H9 (cell line): ENCODE measurements around the gene FBXO38. TPM values are rescaled to one million over a fixed set of nuclear protein-coding genes. Genes with fewer than 3 reads are reported as not detected.

Source experiments
- DNase-seq: peaks from one replicate; pipeline ENCODE4 v3.0.0-alpha.2; 2017
- H2AFZ ChIP-seq: one replicate; pipeline ENCODE4 v1.6.1; 2013; ENCODE audit warnings: mild to moderate bottlenecking, low read length, control low read depth, moderate library complexity
- H2AK5ac ChIP-seq: 2 replicates; pipeline ENCODE4 v1.6.1; 2013; ENCODE audit warnings: low read length, control low read depth, mixed read lengths; ENCODE audit not compliant: insufficient read length
- H2BK120ac ChIP-seq: one replicate; pipeline ENCODE4 v1.6.1; 2013; ENCODE audit warnings: low read depth, mild to moderate bottlenecking, low read length, control low read depth, inconsistent platforms; ENCODE audit not compliant: poor library complexity, severe bottlenecking
- H2BK12ac ChIP-seq: 2 replicates; pipeline ENCODE4 v1.6.1; 2013; ENCODE audit warnings: low read length, control low read depth, mixed read lengths, low read depth; ENCODE audit not compliant: insufficient read length
- H2BK15ac ChIP-seq: 2 replicates; pipeline ENCODE4 v1.6.1; 2013; ENCODE audit warnings: low read depth, low read length, control low read depth
- H2BK20ac ChIP-seq: one replicate; pipeline ENCODE4 v1.6.1; 2013; ENCODE audit warnings: low read depth, mild to moderate bottlenecking, low read length, control low read depth, inconsistent platforms; ENCODE audit not compliant: poor library complexity, severe bottlenecking
- H2BK5ac ChIP-seq: 2 replicates; pipeline ENCODE4 v1.6.1; 2013; ENCODE audit warnings: low read length, control low read depth, mixed read lengths; ENCODE audit not compliant: insufficient read length
- H3K14ac ChIP-seq: 2 replicates; pipeline ENCODE4 v1.6.1; 2013; ENCODE audit warnings: low read length, control low read depth; ENCODE audit not compliant: insufficient read depth
- H3K18ac ChIP-seq: 2 replicates; pipeline ENCODE4 v1.6.1; 2013; ENCODE audit warnings: low read depth, mild to moderate bottlenecking, mixed read lengths, low read length, control low read depth; ENCODE audit not compliant: insufficient read length
- H3K23ac ChIP-seq: 2 replicates; pipeline ENCODE4 v1.6.1; 2013; ENCODE audit warnings: low read length, control low read depth, mixed read lengths, low read depth; ENCODE audit not compliant: insufficient read length
- H3K23me2 ChIP-seq: 2 replicates; pipeline ENCODE4 v1.6.1; 2013; ENCODE audit warnings: low read depth, mild to moderate bottlenecking, mixed read lengths, low read length, control low read depth; ENCODE audit not compliant: insufficient read length, poor library complexity, severe bottlenecking
- H3K27ac ChIP-seq: 2 replicates; pipeline ENCODE4 v1.5.1; 2013; ENCODE audit warnings: low read length, control low read depth, mixed read lengths, low read depth; ENCODE audit not compliant: insufficient read length
- H3K27me3 ChIP-seq: 2 replicates; pipeline ENCODE4 v1.6.1; 2013; ENCODE audit warnings: low read length, control low read depth, inconsistent platforms; ENCODE audit not compliant: insufficient read depth
- H3K4ac ChIP-seq: 2 replicates; pipeline ENCODE4 v1.6.1; 2013; ENCODE audit warnings: low read depth, mild to moderate bottlenecking, control low read depth, inconsistent platforms, low read length, moderate library complexity
- H3K4me1 ChIP-seq: 2 replicates; pipeline ENCODE4 v1.6.1; 2013; ENCODE audit warnings: low read length, control low read depth, inconsistent platforms; ENCODE audit not compliant: insufficient read depth
- H3K4me2 ChIP-seq: 2 replicates; pipeline ENCODE4 v1.6.1; 2013; ENCODE audit warnings: low read length, control low read depth, mixed read lengths; ENCODE audit not compliant: insufficient read length, insufficient read depth
- H3K56ac ChIP-seq: 2 replicates; pipeline ENCODE4 v1.6.1; 2013; ENCODE audit warnings: low read depth, mild to moderate bottlenecking, mixed read lengths, low read length, control low read depth; ENCODE audit not compliant: insufficient read length
- H3K79me1 ChIP-seq: 2 replicates; pipeline ENCODE4 v1.6.1; 2013; ENCODE audit warnings: low read depth, mild to moderate bottlenecking, moderate library complexity, low read length, control low read depth, inconsistent platforms; ENCODE audit not compliant: insufficient read depth, poor library complexity, severe bottlenecking
- H3K79me2 ChIP-seq: 2 replicates; pipeline ENCODE4 v1.6.1; 2013; ENCODE audit warnings: low read length, control low read depth, inconsistent platforms; ENCODE audit not compliant: insufficient read depth
- H3K9ac ChIP-seq: 2 replicates; pipeline ENCODE4 v1.6.1; 2013; ENCODE audit warnings: low read length, control low read depth, mixed read lengths; ENCODE audit not compliant: insufficient read length; ENCODE audit errors: extremely low read depth
- H3K9me3 ChIP-seq: one replicate; pipeline ENCODE4 v1.6.1; 2013; ENCODE audit warnings: low read depth, low read length, inconsistent platforms; ENCODE audit not compliant: control insufficient read depth
- H3T11ph ChIP-seq: one replicate; pipeline ENCODE4 v1.6.1; 2013; ENCODE audit warnings: mild to moderate bottlenecking, low read length, control low read depth, inconsistent platforms
- H4K20me1 ChIP-seq: one replicate; pipeline ENCODE4 v1.6.1; 2013; ENCODE audit not compliant: control insufficient read depth, insufficient read length, insufficient read depth
- H4K5ac ChIP-seq: 2 replicates; pipeline ENCODE4 v1.6.1; 2013; ENCODE audit warnings: low read depth, mild to moderate bottlenecking, mixed read lengths, low read length, control low read depth; ENCODE audit not compliant: insufficient read length
- H4K8ac ChIP-seq: replicated peaks from 2 replicates; pipeline ENCODE4 v1.6.1; 2013; ENCODE audit warnings: low read length, control low read depth, mixed read lengths, low read depth; ENCODE audit not compliant: insufficient read length
- H4K91ac ChIP-seq: 2 replicates; pipeline ENCODE4 v1.6.1; 2013; ENCODE audit warnings: low read depth, mild to moderate bottlenecking, moderate library complexity, mixed read lengths, low read length, control low read depth; ENCODE audit not compliant: insufficient read length
- H3K27ac Mint-ChIP-seq, 3 experiments: 2 replicates in 2 of 3; 3 replicates in 1 of 3; pipeline ENCODE4 v1.8.0; 2020 to 2021; ENCODE audit warnings: mixed read lengths in 3 of 3, mild to moderate bottlenecking in 1 of 3, moderate library complexity in 1 of 3
- H3K27me3 Mint-ChIP-seq: 2 replicates; pipeline ENCODE4 v1.8.0; 2021; ENCODE audit warnings: low read depth, mild to moderate bottlenecking, moderate library complexity, mixed read lengths
- H3K36me3 Mint-ChIP-seq, 3 experiments: 2 replicates in 2 of 3; 3 replicates in 1 of 3; pipeline ENCODE4 v1.8.0; 2020 to 2021; ENCODE audit warnings: low read depth in 3 of 3, mixed read lengths in 3 of 3; ENCODE audit not compliant: insufficient read depth in 1 of 3
- H3K4me1 Mint-ChIP-seq, 2 experiments: 2 replicates each; pipeline ENCODE4 v1.8.0; 2020; ENCODE audit warnings: mixed read lengths in 2 of 2
- H3K4me3 Mint-ChIP-seq, 2 experiments: 2 replicates in 1 of 2; 3 replicates in 1 of 2; pipeline ENCODE4 v1.8.0; 2020 to 2021; ENCODE audit warnings: mild to moderate bottlenecking in 2 of 2, mixed read lengths in 2 of 2, moderate library complexity in 1 of 2
- H3K9me3 Mint-ChIP-seq, 2 experiments: 2 replicates in 1 of 2; 3 replicates in 1 of 2; pipeline ENCODE4 v1.8.0; 2020; ENCODE audit warnings: mild to moderate bottlenecking in 2 of 2, mixed read lengths in 2 of 2, moderate library complexity in 1 of 2
- CTCF ChIP-seq: fragments of 200-600 bp; sonication (generic); conservative IDR thresholded peaks from 3 replicates; pipeline ENCODE4 v1.8.0; 2021; ENCODE audit warnings: antibody characterized with exemption, mild to moderate bottlenecking
- total RNA-seq: library from RNA; stranded (reverse); gene quantifications from 2 replicates; pipeline ENCODE4 v1.2.1, GENCODE V29; 2021

Gene FBXO38
- total RNA-seq, 1 experiment from 2014 or later = 34.6 TPM

- Histone ChIP-seq H2BK12ac (no peak overlapping the region), H3K4ac (no peak overlapping the region), H3K23ac (no peak overlapping the region), H2AFZ (no peak overlapping the region), H4K91ac (no peak overlapping the region), H4K8ac (no peak overlapping the region), H3K27ac (no peak overlapping the region), H3K14ac (no peak overlapping the region), H3K79me1 (no peaks in the 10 kb centered on the region), H2BK120ac (no peak overlapping the region), H2BK15ac (no peak overlapping the region), H4K20me1 (no peaks in the 10 kb centered on the region), H3K56ac (no peak overlapping the region), H3K9ac (no peak overlapping the region), H3K4me1 (no peaks in the 10 kb centered on the region), H3K9me3 (no peaks in the 10 kb centered on the region), H4K5ac (no peak overlapping the region), H3K27me3 (no peaks in the 10 kb centered on the region), H2AK5ac (no peak overlapping the region), H3K4me2 (no peak overlapping the region), H2BK5ac (no peak overlapping the region), H2BK20ac (no peak overlapping the region), H3K23me2 (no peaks in the 10 kb centered on the region), H3K18ac (no peak overlapping the region), H3K79me2 (no peaks in the 10 kb centered on the region), H3T11ph (no peak overlapping the region)
- no peak for TF ChIP-seq CTCF
- Mint-ChIP-seq H3K27ac (no peak overlapping the region), H3K4me3 (no peak overlapping the region), H3K27me3 (peaks cover 2% of the 10 kb centered on the region; the same call in 1 of the 2 replicates), H3K4me1 (no peaks in the 10 kb centered on the region), H3K36me3 (peaks cover 0 to 10% (median 0%) of the 10 kb centered on the region in 3 experiments; a peak in 3 of 7 replicates), H3K9me3 (peaks cover 6 to 8% of the 10 kb centered on the region in 2 experiments; a peak in 3 of 5 replicates)
- DNase-seq = no peak
These were observed 19.4 kb upstream of the FBXO38 start for GRCh38 chr5:148364343-148364742.
